ENCODE measurements around the gene ISY1. TPM values are rescaled to one million over a fixed set of nuclear protein-coding genes. Genes with fewer than 3 reads are reported as not detected.

Gene ISY1
- total and polyA plus RNA-seq, 12 donors = 15.9 to 35.4 (median 29.5) TPM

- H3K27ac ChIP-seq = no peak overlapping the region
- peaks cover 0 to 64% (median 2%) of the 10 kb centered on the region in 9 donors for H3K36me3 ChIP-seq
- ATAC-seq (no peak), DNase-seq (no peak)
- TF ChIP-seq CTCF (IDR thresholded peaks at IDR 0.05) = no peak
- WGBS, 2 donors = 76 to 80% methylated on average over 19 of the region's 19 CpGs
- H3K9me3 ChIP-seq = no peaks in the 10 kb centered on the region
- intact Hi-C loops (cut with DNase I) = no loop called here
- no peak overlapping the region for H3K4me3 ChIP-seq
- peaks cover 0 to 18% (median 11%) of the 10 kb centered on the region in 9 donors for H3K4me1 ChIP-seq
- H3K27me3 ChIP-seq = no peaks in the 10 kb centered on the region
Measured at GRCh38 chr3:129106866-129107565, 53.8 kb downstream of the ISY1 start.

GRCh38 chr3:129106320-129106719 is 54.5 kb downstream of the ISY1 start:
- Histone ChIP-seq H3K27ac (no peak overlapping the region), H3K36me3 (peaks cover 0 to 57% (median 0%) of the 10 kb centered on the region in 9 donors), H3K9me3 (no peaks in the 10 kb centered on the region), H3K4me1 (peaks cover 0 to 25% (median 15%) of the 10 kb centered on the region in 9 donors), H3K4me3 (no peak overlapping the region), H3K27me3 (no peaks in the 10 kb centered on the region)
- TF ChIP-seq CTCF (IDR thresholded peaks at IDR 0.05) = peak in 1 of 9 donors; percentile 10
- 85% methylated on average over 5 of the region's 5 CpGs for WGBS, 2 donors
- intact Hi-C loops (cut with DNase I) = no loop called here
- ATAC-seq = peak in 7 of 8 donors; percentile 31 to 66 (median 41)
- DNase-seq = no peak

- no peaks in the 10 kb centered on the region for H3K9me3 ChIP-seq
- no peaks in the 10 kb centered on the region for H3K27me3 ChIP-seq
- DNase-seq = no peak
- no peak overlapping the region for H3K4me3 ChIP-seq
- H3K36me3 ChIP-seq = peaks cover 0 to 52% (median 0%) of the 10 kb centered on the region in 9 donors
- no peak for ATAC-seq
- WGBS, 2 donors = 67 to 83% methylated on average over 4 of the region's 4 CpGs
- no peak for TF ChIP-seq CTCF (IDR thresholded peaks at IDR 0.05)
- no peak overlapping the region for H3K27ac ChIP-seq
- intact Hi-C loops (cut with DNase I) = no loop called here
- peaks cover 0 to 30% (median 18%) of the 10 kb centered on the region in 9 donors for H3K4me1 ChIP-seq
Measured at GRCh38 chr3:129105862-129106261, 55.0 kb downstream of the ISY1 start.

GRCh38 chr3:129104498-129105079 is 56.3 kb downstream of the ISY1 start:
- intact Hi-C loops (cut with DNase I) = no loop called here
- Histone ChIP-seq H3K27ac (no peak overlapping the region), H3K36me3 (peaks cover 0 to 41% (median 0%) of the 10 kb centered on the region in 9 donors), H3K27me3 (no peaks in the 10 kb centered on the region), H3K4me1 (peaks cover 0 to 30% (median 18%) of the 10 kb centered on the region in 9 donors), H3K9me3 (no peaks in the 10 kb centered on the region), H3K4me3 (no peak overlapping the region)
- no peak for TF ChIP-seq CTCF (IDR thresholded peaks at IDR 0.05)
- 86 to 88% methylated on average over 6 of the region's 6 CpGs for WGBS, 2 donors
- no peak for DNase-seq
- no peak for ATAC-seq

All from heart right ventricle (tissue), 16 donors.